Prostate gland (tissue), 2 donors: ENCODE measurements around the gene RSL1D1. TPM values are rescaled to one million over a fixed set of nuclear protein-coding genes. Genes with fewer than 3 reads are reported as not detected.

Experiments
- DNase-seq: peaks from one replicate; pipeline ENCODE4 v3.0.0-alpha.2; 2019; ENCODE audit warnings: low spot score
- H3K27ac ChIP-seq, 2 donors: fragments of 200-600 bp; sonication (generic); 2 replicates each; pipeline ENCODE4 v1.5.1; 2017 to 2019
- H3K27me3 ChIP-seq: fragments of 200-600 bp; sonication (generic); replicated peaks from 2 replicates; pipeline ENCODE4 v1.5.1; 2019; ENCODE audit not compliant: insufficient read depth
- H3K36me3 ChIP-seq, 2 donors: fragments of 200-600 bp; sonication (generic); 1 replicate in 1 of 2; 2 replicates in 1 of 2; pipeline versions ENCODE4 v1.5.1 to v1.8.1; 2017 to 2019
- H3K4me1 ChIP-seq: fragments of 200-600 bp; sonication (generic); replicated peaks from 2 replicates; pipeline ENCODE4 v1.5.1; 2019
- H3K4me3 ChIP-seq, 2 donors: fragments of 200-600 bp; sonication (generic); 2 replicates each; pipeline ENCODE4 v1.5.1; 2017 to 2019
- H3K9me3 ChIP-seq: fragments of 200-600 bp; sonication (generic); 2 replicates; pipeline ENCODE4 v1.5.1; 2017
- CTCF ChIP-seq, 4 experiments: fragments of 200-600 bp in 2 of 4; fragments of 450-650 bp in 2 of 4; sonication (generic) in 2 of 4; IDR thresholded peaks; 1 replicate in 3 of 4; 2 replicates in 1 of 4; pipeline ENCODE4 v1.5.1; 2016 to 2019; ENCODE audit warnings: antibody characterized with exemption in 4 of 4, mild to moderate bottlenecking in 2 of 4, moderate library complexity in 2 of 4
- POLR2A ChIP-seq: fragments of 450-650 bp; IDR thresholded peaks from one replicate; pipeline ENCODE4 v1.6.1; 2016; ENCODE audit warnings: antibody characterized with exemption, mild to moderate bottlenecking
- POLR2AphosphoS5 ChIP-seq: sonication (generic); formaldehyde crosslinking; IDR thresholded peaks from one replicate; pipeline ENCODE4 v1.6.1; 2017; ENCODE audit warnings: antibody characterized with exemption
- intact Hi-C: fragments of 100-400 bp; cut with DNase I; formaldehyde crosslinking; loops from one replicate; pipeline ENCODE4 v1.14.2; 2022
- total RNA-seq, 2 donors: library from RNA; depleted of rRNA; stranded (reverse); fragments of >200 nt; gene quantifications; one replicate each; pipeline ENCODE4 v1.1.0, GENCODE V29; 2016

The RSL1D1 gene
- total RNA-seq, 2 donors from 2014 or later: 100 to 132 TPM

GRCh38 chr16:11784038-11784369, 67.3 kb downstream of the RSL1D1 start:
- TF ChIP-seq POLR2AphosphoS5: no peak
- TF ChIP-seq POLR2A: no peak
- no peak for TF ChIP-seq CTCF (IDR thresholded peaks at IDR 0.05)

More at GRCh38 chr16:11784038-11784369, 67.3 kb downstream of the RSL1D1 start:
- no peaks in the 10 kb centered on the region for H3K36me3 ChIP-seq
- peak overlapping the region; percentile 81 to 84 for H3K27ac ChIP-seq
- H3K9me3 ChIP-seq: no peaks in the 10 kb centered on the region
- intact Hi-C loops: loop anchor here (5.0 kb wide), 1 partner anchor 42 kb away; the partner anchor contains the start of gene TXNDC11
- peaks cover 12% of the 10 kb centered on the region for H3K4me1 ChIP-seq
- no peaks in the 10 kb centered on the region for H3K27me3 ChIP-seq
- no peak overlapping the region for H3K4me3 ChIP-seq
- no peak for DNase-seq

Other genes with a start within 250 kb of the RSL1D1 start
- 10 to 100 TPM; 20.8 TPM for gene SNN, start 183.1 kb downstream of the RSL1D1 start, total RNA-seq
- gene TXNDC11, start 108.7 kb downstream of the RSL1D1 start, total RNA-seq: 10 to 100 TPM; 75.0 to 96.9 TPM
- gene ZC3H7A, start 54.3 kb downstream of the RSL1D1 start, total RNA-seq: 10 to 100 TPM; 48.9 to 56.4 TPM
- gene GSPT1, start 64.4 kb upstream of the RSL1D1 start, total RNA-seq: 10 to 100 TPM; 70.2 to 88.7 TPM
- gene NPIPB2, start 90.5 kb upstream of the RSL1D1 start, total RNA-seq: 10 to 100 TPM in 1 of 2 donors, under 1 TPM in 1; 0.64 to 11.2 TPM
- gene TNFRSF17, start 113.7 kb upstream of the RSL1D1 start, total RNA-seq: 1 to 10 TPM in 1 of 2 donors, not detected in 1; 1.0 TPM
- gene SNX29, start 125.2 kb upstream of the RSL1D1 start, total RNA-seq: 10 to 100 TPM; 11.8 to 24.7 TPM